CMK (cell line): ENCODE data around the gene CHCHD5.

ENCODE experiments used
- DNase-seq: peaks from one replicate; pipeline ENCODE4 v3.0.0-alpha.2; 2010; ENCODE audit warnings: low read depth

The CHCHD5 gene

GRCh38 chr2:112625474-112626114, 41.2 kb downstream of the CHCHD5 start:
- no peak for DNase-seq

DNA sequence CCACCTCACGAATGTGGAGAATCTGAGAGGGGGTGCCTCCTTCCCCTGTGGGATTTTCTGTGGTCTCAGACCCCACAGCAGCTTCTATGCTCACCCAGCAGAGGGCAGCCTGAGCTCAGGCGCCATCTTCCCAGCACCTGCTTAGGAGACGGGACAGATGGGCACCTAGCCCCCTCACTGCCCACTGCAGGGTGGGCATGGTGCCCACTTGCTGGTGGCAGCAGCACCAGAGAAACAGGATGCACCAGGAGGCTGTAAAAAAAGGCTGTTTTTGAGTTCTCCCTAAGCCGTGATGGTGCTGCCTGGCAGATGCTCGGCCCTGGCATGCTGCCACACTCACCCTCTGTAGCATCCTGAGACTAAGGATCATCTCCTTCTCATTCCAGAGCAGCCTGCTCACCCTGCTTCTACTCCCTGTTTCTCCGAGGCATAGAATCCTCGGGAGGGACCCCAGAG, 42.2 kb downstream of the CHCHD5 start:
- DNase-seq, result no peak

DNA sequence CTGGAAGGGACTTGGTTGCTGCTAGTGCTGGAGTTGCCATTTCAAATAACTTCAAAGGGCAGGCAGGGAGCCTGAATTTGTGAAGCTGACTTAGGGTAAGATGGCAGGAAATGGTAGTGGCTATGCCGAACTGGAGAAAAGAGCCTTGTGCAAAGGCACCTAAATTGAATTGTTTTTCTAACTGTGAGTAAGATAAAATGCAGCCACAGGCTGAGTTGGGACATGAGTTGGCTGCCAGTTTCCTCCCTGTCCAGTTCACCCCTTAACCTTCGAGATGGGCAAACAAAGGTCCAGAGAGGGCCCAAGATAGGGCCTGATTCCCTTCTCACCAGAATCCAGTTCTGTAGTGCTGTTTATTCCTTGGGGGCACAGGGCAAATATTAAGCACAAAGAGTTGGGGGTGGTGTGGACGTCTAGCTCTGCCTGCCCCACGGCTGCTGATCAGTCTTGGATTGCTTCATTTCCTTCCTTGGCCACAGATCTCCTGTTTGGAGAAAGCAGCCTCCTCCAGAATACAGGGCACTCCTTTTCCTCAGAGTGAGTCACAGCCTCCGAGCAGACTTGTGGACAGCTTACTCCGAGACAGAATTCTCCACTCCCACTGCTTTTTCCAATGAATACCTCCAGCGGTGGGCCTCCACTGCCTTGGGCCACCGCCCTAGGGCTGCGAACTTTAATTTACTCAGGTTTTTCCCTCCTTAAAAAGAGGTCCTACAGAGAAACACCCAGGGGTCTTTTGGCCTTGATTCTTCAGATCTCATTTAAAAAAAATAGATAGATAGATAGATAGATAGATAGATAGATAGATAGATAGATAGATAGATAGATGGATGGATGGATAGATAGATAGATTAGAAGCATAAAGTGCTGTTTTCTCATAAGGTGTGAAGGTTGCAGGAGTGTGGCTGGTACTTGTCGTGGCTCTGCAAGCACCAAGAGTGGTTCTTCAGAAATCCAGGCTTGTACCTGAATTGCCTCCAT, 42.9 kb downstream of the CHCHD5 start:
- DNase-seq, result no peak

DNA sequence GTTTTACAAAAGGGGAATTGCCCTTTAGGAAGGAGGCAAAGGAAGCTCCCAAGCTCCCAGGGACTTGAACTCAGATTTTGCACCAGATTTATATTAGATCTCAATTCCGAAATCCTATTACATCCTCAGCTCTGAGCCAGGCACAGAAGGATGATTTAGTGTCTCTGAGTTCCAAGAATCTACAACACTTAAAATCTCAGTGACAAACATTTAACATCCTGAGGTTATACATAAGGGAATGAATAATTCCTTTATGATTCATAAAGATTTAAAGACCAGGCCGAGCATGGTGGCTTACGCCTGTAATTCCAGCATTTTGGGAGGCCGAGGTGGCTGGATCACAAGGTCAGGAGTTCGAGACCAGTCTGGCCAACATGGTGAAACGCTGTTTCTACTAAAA, 44.8 kb downstream of the CHCHD5 start:
- DNase-seq, result no peak

DNA sequence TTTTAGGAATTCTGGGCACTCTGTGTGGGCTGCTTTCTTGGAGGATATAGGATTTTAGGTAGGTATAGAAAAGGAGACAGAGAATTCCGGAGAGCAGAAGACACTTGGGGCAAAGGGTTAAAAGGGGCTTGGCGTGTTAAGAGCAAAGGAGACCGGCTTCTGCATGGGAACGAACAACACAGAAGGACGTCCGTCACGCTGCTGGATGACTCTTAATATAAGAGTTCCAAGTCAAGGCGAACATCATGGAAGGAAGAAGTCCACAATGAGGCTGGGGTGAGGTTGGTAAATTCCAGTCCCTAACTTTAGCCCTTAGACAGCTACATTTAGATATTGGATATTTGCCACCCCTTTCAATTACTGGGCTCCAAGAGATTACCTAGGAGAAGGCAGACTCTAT, 45.4 kb downstream of the CHCHD5 start:
- no peak for DNase-seq

GRCh38 chr2:112630268-112630667, 45.9 kb downstream of the CHCHD5 start:
- DNase-seq, result no peak

GRCh38 chr2:112633708-112634107, 49.3 kb downstream of the CHCHD5 start:
- no peak for DNase-seq

- no peak for DNase-seq
Observed at GRCh38 chr2:112634153-112634873, 49.9 kb downstream of the CHCHD5 start.

DNA sequence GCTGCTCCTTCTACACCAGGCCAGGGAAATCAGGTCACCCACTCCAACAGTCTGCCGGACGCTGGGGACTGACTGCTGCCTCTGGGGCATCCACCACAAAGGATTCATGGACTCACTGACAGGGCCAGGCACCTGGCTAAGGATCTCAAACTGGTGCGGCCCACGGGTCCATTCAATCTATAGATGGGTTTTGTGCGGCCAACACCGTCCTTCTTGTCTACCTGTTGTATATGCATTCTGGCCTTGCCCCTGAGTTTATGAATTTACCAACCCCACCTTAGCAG, 50.4 kb downstream of the CHCHD5 start:
- no peak for DNase-seq

GRCh38 chr2:112636605-112637288, 52.3 kb downstream of the CHCHD5 start:
- DNase-seq, result no peak

DNA sequence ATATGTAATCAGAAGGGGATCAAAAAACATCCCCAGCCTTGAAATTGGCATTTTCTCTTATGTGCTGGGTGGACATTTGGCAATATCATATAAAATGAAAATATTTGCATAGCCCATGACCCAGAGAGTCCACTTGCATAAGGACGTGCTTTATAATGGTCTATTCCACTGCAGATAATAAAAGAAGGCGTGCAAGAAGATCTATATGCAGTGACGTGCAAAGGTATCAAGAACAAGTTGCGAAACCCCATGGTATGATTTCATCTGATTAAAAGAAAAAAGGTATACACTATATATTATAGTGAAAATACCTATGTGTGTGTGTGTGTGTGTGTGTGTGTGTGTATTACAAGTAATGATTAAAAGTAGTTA, 52.9 kb downstream of the CHCHD5 start:
- no peak for DNase-seq
